ENCODE measurements around the gene GULP1.

DNA sequence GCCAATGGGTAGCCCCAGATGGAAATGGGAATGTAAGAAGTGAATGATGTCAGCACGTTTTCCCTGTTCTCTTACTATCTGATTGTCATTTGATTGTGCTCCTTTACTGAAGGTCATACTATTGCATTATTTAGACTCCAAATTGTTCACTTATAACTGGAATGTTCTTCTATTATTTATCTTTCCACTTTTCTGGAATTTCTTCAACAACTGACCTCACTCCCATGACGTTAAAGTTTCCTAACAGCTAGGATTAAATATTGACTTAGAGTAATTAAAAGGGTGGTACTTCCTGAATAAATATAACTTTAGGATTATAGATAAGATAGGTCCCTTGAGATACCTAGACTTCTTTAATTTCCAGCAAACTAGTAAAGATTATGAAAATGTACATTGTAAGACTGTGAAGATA, 10.9 kb upstream of the GULP1 start:
- TF ChIP-seq, protein P1, sequence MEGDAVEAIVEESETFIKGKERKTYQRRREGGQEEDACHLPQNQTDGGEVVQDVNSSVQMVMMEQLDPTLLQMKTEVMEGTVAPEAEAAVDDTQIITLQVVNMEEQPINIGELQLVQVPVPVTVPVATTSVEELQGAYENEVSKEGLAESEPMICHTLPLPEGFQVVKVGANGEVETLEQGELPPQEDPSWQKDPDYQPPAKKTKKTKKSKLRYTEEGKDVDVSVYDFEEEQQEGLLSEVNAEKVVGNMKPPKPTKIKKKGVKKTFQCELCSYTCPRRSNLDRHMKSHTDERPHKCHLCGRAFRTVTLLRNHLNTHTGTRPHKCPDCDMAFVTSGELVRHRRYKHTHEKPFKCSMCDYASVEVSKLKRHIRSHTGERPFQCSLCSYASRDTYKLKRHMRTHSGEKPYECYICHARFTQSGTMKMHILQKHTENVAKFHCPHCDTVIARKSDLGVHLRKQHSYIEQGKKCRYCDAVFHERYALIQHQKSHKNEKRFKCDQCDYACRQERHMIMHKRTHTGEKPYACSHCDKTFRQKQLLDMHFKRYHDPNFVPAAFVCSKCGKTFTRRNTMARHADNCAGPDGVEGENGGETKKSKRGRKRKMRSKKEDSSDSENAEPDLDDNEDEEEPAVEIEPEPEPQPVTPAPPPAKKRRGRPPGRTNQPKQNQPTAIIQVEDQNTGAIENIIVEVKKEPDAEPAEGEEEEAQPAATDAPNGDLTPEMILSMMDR (conservative IDR thresholded peaks at IDR 0.05), result no peak
- TF ChIP-seq ZFX (IDR thresholded peaks at IDR 0.05), result no peak
